Panc1 (cell line): ENCODE data around the gene S1PR5. TPM values are rescaled to one million over a fixed set of nuclear protein-coding genes. Genes with fewer than 3 reads are reported as not detected.
"Not testable (repeated sequence)": the region's sequence is repeated elsewhere in the genome, so short reads cannot be mapped to it uniquely, and the experiment has no call there.

Experiments used
- ATAC-seq: fragments of 200-7000 bp; cut with Tn5 transposase; 2 replicates; pipeline ENCODE4 v1.9.1; 2020; ENCODE audit warnings: mild to moderate bottlenecking, moderate library complexity
- BruUV-seq: library from RNA; stranded (reverse); fragments of 400-500 nt; replicated peaks from 2 replicates; lab custom pipeline; 2021; lab: Mats Ljungman, UMichigan
- CTCF ChIA-PET: fragments of 300-600 bp; sonication (Branson Sonifier 250); formaldehyde crosslinking; loops from one replicate; lab custom pipeline; 2022; ENCODE audit warnings: antibody characterized with exemption; lab: Charles Lee
- POLR2A ChIA-PET: fragments of 300-600 bp; sonication (Branson Sonifier 250); formaldehyde crosslinking; loops from one replicate; lab custom pipeline; 2022; ENCODE audit warnings: antibody characterized with exemption; lab: Charles Lee
- DNase-seq: peaks from one replicate; pipeline ENCODE4 v3.0.0-alpha.2; 2010; ENCODE audit warnings: low read depth, low spot score
- H3K27ac ChIP-seq: 2 replicates; pipeline ENCODE4 v1.5.1; 2011; ENCODE audit warnings: mild to moderate bottlenecking, low read length, inconsistent platforms
- H3K27me3 ChIP-seq: fragments of 200-500 bp; sonication (Bioruptor generic); 2 replicates; pipeline ENCODE4 v1.6.0; 2014; ENCODE audit warnings: low read length, inconsistent platforms; ENCODE audit not compliant: control insufficient read depth, insufficient read depth
- H3K36me3 ChIP-seq: fragments of 200-500 bp; sonication (Bioruptor generic); 2 replicates; pipeline ENCODE4 v1.5.1; 2014; ENCODE audit warnings: inconsistent platforms, mild to moderate bottlenecking, low read length, moderate library complexity; ENCODE audit not compliant: control insufficient read depth, insufficient read depth
- H3K4me1 ChIP-seq: 2 replicates; pipeline ENCODE4 v1.5.1; 2011; ENCODE audit warnings: inconsistent platforms, mild to moderate bottlenecking, low read length, moderate library complexity; ENCODE audit not compliant: control insufficient read depth, insufficient read depth
- H3K4me3 ChIP-seq, 2 experiments: 2 replicates each; pipeline ENCODE4 v1.5.1; 2011 to 2012; ENCODE audit warnings: low read depth in 2 of 2, low read length in 2 of 2, mild to moderate bottlenecking in 2 of 2, inconsistent platforms in 1 of 2, moderate library complexity in 1 of 2
- H3K9me3 ChIP-seq: fragments of 200-500 bp; sonication (Bioruptor generic); 2 replicates; pipeline ENCODE4 v1.5.1; 2014; ENCODE audit warnings: low read depth, mild to moderate bottlenecking, inconsistent platforms, low read length, moderate library complexity; ENCODE audit not compliant: control insufficient read depth, insufficient read depth
- POLR2AphosphoS5 ChIP-seq: IDR thresholded peaks from 2 replicates; pipeline ENCODE4 v1.6.1; 2012; ENCODE audit warnings: mild to moderate bottlenecking, low read depth, low read length, moderate library complexity
- SIN3A ChIP-seq: IDR thresholded peaks from 2 replicates; pipeline ENCODE4 v1.6.1; 2012; ENCODE audit warnings: low read depth, mild to moderate bottlenecking, low read length, moderate library complexity, borderline replicate concordance; ENCODE audit not compliant: insufficient read depth
- TCF7L2 ChIP-seq: IDR thresholded peaks from 2 replicates; pipeline ENCODE4 v1.6.1; 2011; ENCODE audit warnings: mild to moderate bottlenecking, low read depth, low read length, inconsistent platforms
- in situ Hi-C: cut with HindIII; loops from 2 replicates; pipeline ENCODE4 v1.10.0; 2016; ENCODE audit warnings: low sequenced_read_pairs, low pct_unique_long_range_greater_than_20kb
- intact Hi-C: fragments of 100-400 bp; cut with micrococcal nuclease; formaldehyde crosslinking; loops from one replicate; pipeline ENCODE4 v1.10.0; 2022; ENCODE audit not compliant: unreplicated experiment
- total RNA-seq: library from RNA; stranded (reverse); gene quantifications from one replicate; pipeline ENCODE4 v1.2.1, GENCODE V29; 2021; ENCODE audit not compliant: unreplicated experiment
- TF ChIP-seq, protein P1 (sequence below): fragments of 450-650 bp; IDR thresholded peaks from 2 replicates; pipeline ENCODE4 v1.5.1; 2017; ENCODE audit warnings: mild to moderate bottlenecking
- TF ChIP-seq, protein P2 (sequence below), 2 experiments: IDR thresholded peaks; 2 replicates each; pipeline ENCODE4 v1.6.1; 2011 to 2012; ENCODE audit warnings: low read depth in 2 of 2, control low read depth in 1 of 2, low read length in 1 of 2, mild to moderate bottlenecking in 1 of 2, moderate library complexity in 1 of 2; ENCODE audit not compliant: insufficient read depth in 1 of 2

The S1PR5 gene
- total RNA-seq, 1 experiment from 2014 or later, result 3.4 TPM

DNA sequence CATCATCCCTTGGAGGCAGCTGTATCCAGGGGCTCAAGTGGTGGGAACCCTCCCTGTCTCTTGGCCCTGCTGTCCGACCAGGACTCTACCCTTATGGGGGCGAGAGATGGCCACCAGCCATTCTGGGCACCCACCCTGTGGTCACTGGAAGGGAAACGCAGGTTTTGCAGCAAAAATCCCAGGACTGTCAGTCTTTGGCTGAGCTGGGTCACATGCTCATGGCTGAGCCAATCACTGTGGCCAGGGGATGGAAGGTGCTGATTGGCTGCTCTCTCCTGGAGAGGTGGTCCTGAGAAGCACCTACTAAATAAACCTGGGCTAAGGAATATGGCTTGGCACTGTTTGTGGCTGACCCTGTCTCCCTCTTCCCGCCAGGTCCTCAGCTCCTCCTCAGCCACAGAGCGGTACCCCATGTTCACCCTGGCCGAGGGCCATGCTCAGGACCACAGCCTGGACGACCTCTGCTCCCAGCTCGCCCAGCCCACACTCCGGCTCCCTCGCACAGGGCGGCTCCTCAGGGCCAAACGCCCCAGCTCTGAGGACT is 35.3 kb upstream of the S1PR5 start:
- ChIA-PET POLR2A (interaction anchor here (0.6 kb wide), 1 partner anchor 105 kb away, joined by 3 read pairs; no protein-coding TSS in a partner anchor), CTCF (interaction anchor here (0.8 kb wide), 1 partner anchor 69 kb away, joined by 4 read pairs; no protein-coding TSS in a partner anchor)
- BruUV-seq, result no TSS peak
- TF ChIP-seq POLR2AphosphoS5, result peak; percentile 74
- TF ChIP-seq, protein P1, sequence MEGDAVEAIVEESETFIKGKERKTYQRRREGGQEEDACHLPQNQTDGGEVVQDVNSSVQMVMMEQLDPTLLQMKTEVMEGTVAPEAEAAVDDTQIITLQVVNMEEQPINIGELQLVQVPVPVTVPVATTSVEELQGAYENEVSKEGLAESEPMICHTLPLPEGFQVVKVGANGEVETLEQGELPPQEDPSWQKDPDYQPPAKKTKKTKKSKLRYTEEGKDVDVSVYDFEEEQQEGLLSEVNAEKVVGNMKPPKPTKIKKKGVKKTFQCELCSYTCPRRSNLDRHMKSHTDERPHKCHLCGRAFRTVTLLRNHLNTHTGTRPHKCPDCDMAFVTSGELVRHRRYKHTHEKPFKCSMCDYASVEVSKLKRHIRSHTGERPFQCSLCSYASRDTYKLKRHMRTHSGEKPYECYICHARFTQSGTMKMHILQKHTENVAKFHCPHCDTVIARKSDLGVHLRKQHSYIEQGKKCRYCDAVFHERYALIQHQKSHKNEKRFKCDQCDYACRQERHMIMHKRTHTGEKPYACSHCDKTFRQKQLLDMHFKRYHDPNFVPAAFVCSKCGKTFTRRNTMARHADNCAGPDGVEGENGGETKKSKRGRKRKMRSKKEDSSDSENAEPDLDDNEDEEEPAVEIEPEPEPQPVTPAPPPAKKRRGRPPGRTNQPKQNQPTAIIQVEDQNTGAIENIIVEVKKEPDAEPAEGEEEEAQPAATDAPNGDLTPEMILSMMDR, result no peak
- no peak for TF ChIP-seq SIN3A
- in situ Hi-C loops (no loop called here), intact Hi-C loops (no loop called here)
- no peaks in the 10 kb centered on the region for H3K27me3 ChIP-seq
- H3K4me1 ChIP-seq, result no peaks in the 10 kb centered on the region
- no peak for DNase-seq
- peak; percentile 83 for ATAC-seq
- no peaks in the 10 kb centered on the region for H3K36me3 ChIP-seq
- no peak overlapping the region for H3K4me3 ChIP-seq
- no peak overlapping the region for H3K27ac ChIP-seq
- H3K9me3 ChIP-seq, result no peaks in the 10 kb centered on the region

DNA sequence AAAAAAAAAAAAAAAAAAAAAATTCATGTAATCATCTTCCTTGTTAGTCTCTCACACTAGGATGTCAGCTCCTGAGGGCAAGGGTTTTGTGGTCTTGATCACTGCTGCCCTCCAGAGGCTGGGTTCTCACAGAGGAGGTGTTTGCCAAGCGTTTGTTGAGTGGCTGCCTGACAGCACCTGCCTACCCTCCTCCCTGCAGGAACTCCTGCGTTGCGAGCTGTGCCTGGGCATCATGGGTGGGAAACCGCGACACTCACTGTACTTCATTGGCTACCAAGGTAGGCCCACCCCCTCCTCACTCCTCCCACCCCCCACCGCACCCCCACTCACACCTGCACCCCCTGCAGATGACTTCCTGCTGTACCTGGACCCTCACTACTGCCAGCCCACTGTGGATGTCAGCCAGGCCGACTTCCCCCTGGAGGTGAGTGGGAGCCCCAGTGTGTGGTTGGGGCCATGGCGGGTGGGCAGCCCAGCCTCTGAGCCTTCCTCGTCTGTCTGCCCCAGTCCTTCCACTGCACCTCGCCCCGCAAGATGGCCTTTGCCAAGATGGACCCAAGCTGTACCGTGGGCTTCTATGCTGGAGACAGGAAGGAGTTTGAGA is 34.6 kb upstream of the S1PR5 start:
- TF ChIP-seq TCF7L2, result no peak
- TF ChIP-seq, protein P2, sequence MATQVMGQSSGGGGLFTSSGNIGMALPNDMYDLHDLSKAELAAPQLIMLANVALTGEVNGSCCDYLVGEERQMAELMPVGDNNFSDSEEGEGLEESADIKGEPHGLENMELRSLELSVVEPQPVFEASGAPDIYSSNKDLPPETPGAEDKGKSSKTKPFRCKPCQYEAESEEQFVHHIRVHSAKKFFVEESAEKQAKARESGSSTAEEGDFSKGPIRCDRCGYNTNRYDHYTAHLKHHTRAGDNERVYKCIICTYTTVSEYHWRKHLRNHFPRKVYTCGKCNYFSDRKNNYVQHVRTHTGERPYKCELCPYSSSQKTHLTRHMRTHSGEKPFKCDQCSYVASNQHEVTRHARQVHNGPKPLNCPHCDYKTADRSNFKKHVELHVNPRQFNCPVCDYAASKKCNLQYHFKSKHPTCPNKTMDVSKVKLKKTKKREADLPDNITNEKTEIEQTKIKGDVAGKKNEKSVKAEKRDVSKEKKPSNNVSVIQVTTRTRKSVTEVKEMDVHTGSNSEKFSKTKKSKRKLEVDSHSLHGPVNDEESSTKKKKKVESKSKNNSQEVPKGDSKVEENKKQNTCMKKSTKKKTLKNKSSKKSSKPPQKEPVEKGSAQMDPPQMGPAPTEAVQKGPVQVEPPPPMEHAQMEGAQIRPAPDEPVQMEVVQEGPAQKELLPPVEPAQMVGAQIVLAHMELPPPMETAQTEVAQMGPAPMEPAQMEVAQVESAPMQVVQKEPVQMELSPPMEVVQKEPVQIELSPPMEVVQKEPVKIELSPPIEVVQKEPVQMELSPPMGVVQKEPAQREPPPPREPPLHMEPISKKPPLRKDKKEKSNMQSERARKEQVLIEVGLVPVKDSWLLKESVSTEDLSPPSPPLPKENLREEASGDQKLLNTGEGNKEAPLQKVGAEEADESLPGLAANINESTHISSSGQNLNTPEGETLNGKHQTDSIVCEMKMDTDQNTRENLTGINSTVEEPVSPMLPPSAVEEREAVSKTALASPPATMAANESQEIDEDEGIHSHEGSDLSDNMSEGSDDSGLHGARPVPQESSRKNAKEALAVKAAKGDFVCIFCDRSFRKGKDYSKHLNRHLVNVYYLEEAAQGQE (IDR thresholded peaks at IDR 0.05; ENCODE audit: insufficient read depth in 1 of 2, low read depth in 2 of 2, low read length in 1 of 2), result no peak
- TF ChIP-seq POLR2AphosphoS5, result no peak
- TF ChIP-seq SIN3A, result no peak
- TF ChIP-seq, protein P1, result no peak; the same call in 1 of the 2 replicates
- intact Hi-C loops, result no loop called here
- DNase-seq (no peak), ATAC-seq (peak; percentile 72)
- CTCF ChIA-PET, result interaction anchor here (0.6 to 0.8 kb wide), 2 partner anchors 18 to 68 kb away, joined by 3 to 4 read pairs; no protein-coding TSS in a partner anchor
- Histone ChIP-seq H3K4me1 (no peaks in the 10 kb centered on the region), H3K27ac (no peak overlapping the region), H3K4me3 (no peak overlapping the region), H3K27me3 (no peaks in the 10 kb centered on the region), H3K9me3 (no peaks in the 10 kb centered on the region), H3K36me3 (no peaks in the 10 kb centered on the region)
- POLR2A ChIA-PET, result no interaction called here
- no TSS peak for BruUV-seq
- in situ Hi-C loops, result no loop called here

DNA sequence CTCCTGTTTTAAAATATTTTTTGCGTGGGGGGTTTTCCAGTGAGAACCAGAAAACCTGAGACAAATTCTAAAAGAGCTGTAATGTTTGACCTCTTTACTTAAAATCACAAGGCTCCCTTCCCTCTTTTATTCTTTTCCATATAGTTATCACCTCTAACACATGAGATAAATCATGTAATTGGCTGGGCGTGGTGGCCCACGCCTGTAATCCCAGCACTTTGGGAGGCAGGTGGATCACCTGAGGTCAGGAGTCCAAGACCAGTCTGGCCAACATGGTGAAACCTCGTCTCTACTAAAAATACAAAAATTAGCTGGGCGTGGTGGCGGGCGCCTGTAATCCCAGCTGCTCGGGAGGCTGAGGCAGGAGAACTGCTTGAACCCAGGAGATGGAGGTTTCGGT is 33.8 kb upstream of the S1PR5 start:
- ATAC-seq, H3K4me1 ChIP-seq, H3K4me3 ChIP-seq, POLR2A ChIA-PET, in situ Hi-C loops, intact Hi-C loops, H3K27ac ChIP-seq, H3K27me3 ChIP-seq, BruUV-seq, H3K36me3 ChIP-seq, DNase-seq, H3K9me3 ChIP-seq: not testable (repeated sequence)
- CTCF ChIA-PET, result interaction anchor here (0.6 kb wide), 2 partner anchors 19 to 46 kb away, joined by 3 to 7 read pairs; no protein-coding TSS in a partner anchor
